ENCODE data around the gene GALNT2. TPM values are rescaled to one million over a fixed set of nuclear protein-coding genes. Genes with fewer than 3 reads are reported as not detected.

GALNT2 gene
- total and polyA plus RNA-seq, 2 donors (not counting 1 experiment from before 2014, with no cell fraction given), result 19.0 to 184 TPM

- Histone ChIP-seq H3K27ac (ENCODE audit: low read length in 2 of 2) (peak overlapping the region; percentile 54 to 71), H3K9ac (ENCODE audit: low read length) (peak overlapping the region; percentile 42), H3K27me3 (replicated peaks in 1 of 4; ENCODE audit: control extremely low read depth in 1 of 4, control insufficient read depth in 3 of 4, insufficient read depth in 4 of 4, low read length in 3 of 4) (no peaks in the 10 kb centered on the region), H2AFZ (ENCODE audit: insufficient read depth, low read depth, low read length, poor library complexity, severe bottlenecking) (peak overlapping the region; percentile 4), H3K4me1 (ENCODE audit: control insufficient read depth in 2 of 2, insufficient read depth in 2 of 2, low read length in 2 of 2) (peaks cover 24 to 34% of the 10 kb centered on the region in 2 donors), H3K4me2 (replicated peaks; ENCODE audit: low read depth, low read length, poor library complexity, severe bottlenecking) (peak overlapping the region; percentile 66), H3K36me3 (replicated peaks in 1 of 2; ENCODE audit: control extremely low read depth in 1 of 2, control insufficient read depth in 1 of 2, extremely low read depth in 1 of 2, insufficient read depth in 2 of 2, low read length in 1 of 2) (no peaks in the 10 kb centered on the region), H3K9me3 (ENCODE audit: control extremely low read depth in 1 of 3, control insufficient read depth in 2 of 3, insufficient read depth in 1 of 3, low read length in 2 of 3) (peaks cover 0 to 6% (median 0%) of the 10 kb centered on the region in 3 donors), H4K20me1 (ENCODE audit: control insufficient read depth, insufficient read depth, low read length, poor library complexity, severe bottlenecking) (no peaks in the 10 kb centered on the region), H3K4me3 (ENCODE audit: control extremely low read depth in 1 of 5, extremely low read depth in 1 of 5, insufficient read depth in 1 of 5, low read depth in 2 of 5, low read length in 4 of 5) (peak overlapping the region in 3 of 5 experiments; percentile 24 to 33 (median 27)), H3K79me2 (ENCODE audit: control insufficient read depth, insufficient read depth, low read length) (peaks cover 84% of the 10 kb centered on the region)
- H3K27ac Mint-ChIP-seq, result peak overlapping the region; percentile 82
- no peaks in the 10 kb centered on the region for H3K9me3 Mint-ChIP-seq (ENCODE audit: insufficient read depth)
- H3K27me3 Mint-ChIP-seq, result no peaks in the 10 kb centered on the region
- H3K4me1 Mint-ChIP-seq, result peaks cover 60% of the 10 kb centered on the region
- ATAC-seq (ENCODE audit: low read depth), result peak; percentile 32
- no CpG with 5 or more reads among the region's 1 CpG for whole genome bisulfite sequencing (ENCODE audit: insufficient coverage)
- TF ChIP-seq EZH2 (IDR thresholded peaks at IDR 0.05; ENCODE audit: borderline replicate concordance, insufficient read depth, low read depth, low read length, poor library complexity, severe bottlenecking) (no peak), CTCF (IDR thresholded peaks at IDR 0.05) (no peak)
- DNase-seq, result no peak
- POLR2A ChIA-PET, result no interaction called here
- intact Hi-C loops (cut with micrococcal nuclease), result no loop called here
- CTCF ChIA-PET, result interaction anchor here (1.0 to 1.5 kb wide), 4 partner anchors 45 to 510 kb away, joined by 3 to 4 read pairs (median 3); no protein-coding TSS in a partner anchor
- H3K4me3 Mint-ChIP-seq, result peak overlapping the region; percentile 77
Measured at GRCh38 chr1:230170153-230170547, 103.1 kb downstream of the GALNT2 start.

GRCh38 chr1:230170622-230171021 is 103.6 kb downstream of the GALNT2 start:
- ChIA-PET CTCF (interaction anchor here (1.0 to 1.5 kb wide), 4 partner anchors 44 to 510 kb away, joined by 3 to 5 read pairs (median 4); no protein-coding TSS in a partner anchor), POLR2A (no interaction called here)
- no peaks in the 10 kb centered on the region for H3K27me3 Mint-ChIP-seq
- H3K9me3 Mint-ChIP-seq (ENCODE audit: insufficient read depth), result no peaks in the 10 kb centered on the region
- Histone ChIP-seq H2AFZ (ENCODE audit: insufficient read depth, low read depth, low read length, poor library complexity, severe bottlenecking) (no peak overlapping the region), H3K4me3 (ENCODE audit: control extremely low read depth in 1 of 5, extremely low read depth in 1 of 5, insufficient read depth in 1 of 5, low read depth in 2 of 5, low read length in 4 of 5) (no peak overlapping the region), H4K20me1 (ENCODE audit: control insufficient read depth, insufficient read depth, low read length, poor library complexity, severe bottlenecking) (no peaks in the 10 kb centered on the region), H3K27ac (ENCODE audit: low read length in 2 of 2) (peak overlapping the region in 1 of 2 donors; percentile 71), H3K4me2 (replicated peaks; ENCODE audit: low read depth, low read length, poor library complexity, severe bottlenecking) (peak overlapping the region; percentile 66), H3K27me3 (replicated peaks in 1 of 4; ENCODE audit: control extremely low read depth in 1 of 4, control insufficient read depth in 3 of 4, insufficient read depth in 4 of 4, low read length in 3 of 4) (no peaks in the 10 kb centered on the region), H3K9ac (ENCODE audit: low read length) (no peak overlapping the region), H3K79me2 (ENCODE audit: control insufficient read depth, insufficient read depth, low read length) (peaks cover 84% of the 10 kb centered on the region), H3K36me3 (replicated peaks in 1 of 2; ENCODE audit: control extremely low read depth in 1 of 2, control insufficient read depth in 1 of 2, extremely low read depth in 1 of 2, insufficient read depth in 2 of 2, low read length in 1 of 2) (no peaks in the 10 kb centered on the region), H3K4me1 (ENCODE audit: control insufficient read depth in 2 of 2, insufficient read depth in 2 of 2, low read length in 2 of 2) (peaks cover 26 to 36% of the 10 kb centered on the region in 2 donors), H3K9me3 (ENCODE audit: control extremely low read depth in 1 of 3, control insufficient read depth in 2 of 3, insufficient read depth in 1 of 3, low read length in 2 of 3) (peaks cover 0 to 6% (median 0%) of the 10 kb centered on the region in 3 donors)
- no peak for DNase-seq
- peak overlapping the region; percentile 77 for H3K4me3 Mint-ChIP-seq
- TF ChIP-seq EZH2 (IDR thresholded peaks at IDR 0.05; ENCODE audit: borderline replicate concordance, insufficient read depth, low read depth, low read length, poor library complexity, severe bottlenecking) (no peak), CTCF (IDR thresholded peaks at IDR 0.05) (no peak)
- ATAC-seq (ENCODE audit: low read depth), result no peak
- WGBS (ENCODE audit: insufficient coverage), result 94% methylated on average over 2 of the region's 2 CpGs
- H3K4me1 Mint-ChIP-seq, result peaks cover 63% of the 10 kb centered on the region
- peak overlapping the region; percentile 82 for H3K27ac Mint-ChIP-seq
- intact Hi-C loops (cut with micrococcal nuclease), result no loop called here
